22Rv1 (cell line): ENCODE measurements around the gene MEIS2.

ENCODE experiments used
- H3K27ac ChIP-seq: fragments of 450-650 bp; 2 replicates; pipeline ENCODE4 v1.5.1; 2017
- CTCF ChIP-seq: fragments of 450-650 bp; IDR thresholded peaks from 2 replicates; pipeline ENCODE4 v1.5.1; 2017; ENCODE audit warnings: mild to moderate bottlenecking
- ZFX ChIP-seq: fragments of 450-650 bp; IDR thresholded peaks from 2 replicates; pipeline ENCODE4 v1.6.1; 2017; ENCODE audit warnings: antibody characterized with exemption, borderline replicate concordance

Gene MEIS2

GRCh38 chr15:36917411-36918267 lies 182.7 kb downstream of the MEIS2 start:
- H3K27ac ChIP-seq, result no peak overlapping the region
- TF ChIP-seq CTCF, result no peak
- TF ChIP-seq ZFX, result no peak

GRCh38 chr15:36914960-36915808 lies 185.2 kb downstream of the MEIS2 start:
- no peak for TF ChIP-seq ZFX
- no peak for TF ChIP-seq CTCF
- H3K27ac ChIP-seq, result no peak overlapping the region

GRCh38 chr15:36914466-36914865 lies 185.9 kb downstream of the MEIS2 start:
- TF ChIP-seq CTCF (no peak), ZFX (no peak)
- H3K27ac ChIP-seq, result no peak overlapping the region

- no peak overlapping the region for H3K27ac ChIP-seq
- TF ChIP-seq ZFX (no peak), CTCF (no peak)
Measured at GRCh38 chr15:36912311-36912712, 188.0 kb downstream of the MEIS2 start.

GRCh38 chr15:36911322-36911944 lies 188.9 kb downstream of the MEIS2 start:
- no peak overlapping the region for H3K27ac ChIP-seq
- TF ChIP-seq CTCF (no peak), ZFX (no peak)

- H3K27ac ChIP-seq, result no peak overlapping the region
- TF ChIP-seq ZFX, result no peak
Measured at GRCh38 chr15:36908991-36909390, 191.4 kb downstream of the MEIS2 start.

- TF ChIP-seq ZFX (no peak), CTCF (no peak)
Measured at GRCh38 chr15:36907295-36907694, 193.1 kb downstream of the MEIS2 start.

More at GRCh38 chr15:36907295-36907694, 193.1 kb downstream of the MEIS2 start:
- no peak overlapping the region for H3K27ac ChIP-seq
